ENCODE results near the gene NOP53.
"Not testable (repeated sequence)": the region's sequence is repeated elsewhere in the genome, so short reads cannot be mapped to it uniquely, and the experiment has no call there.

NOP53 gene

DNA sequence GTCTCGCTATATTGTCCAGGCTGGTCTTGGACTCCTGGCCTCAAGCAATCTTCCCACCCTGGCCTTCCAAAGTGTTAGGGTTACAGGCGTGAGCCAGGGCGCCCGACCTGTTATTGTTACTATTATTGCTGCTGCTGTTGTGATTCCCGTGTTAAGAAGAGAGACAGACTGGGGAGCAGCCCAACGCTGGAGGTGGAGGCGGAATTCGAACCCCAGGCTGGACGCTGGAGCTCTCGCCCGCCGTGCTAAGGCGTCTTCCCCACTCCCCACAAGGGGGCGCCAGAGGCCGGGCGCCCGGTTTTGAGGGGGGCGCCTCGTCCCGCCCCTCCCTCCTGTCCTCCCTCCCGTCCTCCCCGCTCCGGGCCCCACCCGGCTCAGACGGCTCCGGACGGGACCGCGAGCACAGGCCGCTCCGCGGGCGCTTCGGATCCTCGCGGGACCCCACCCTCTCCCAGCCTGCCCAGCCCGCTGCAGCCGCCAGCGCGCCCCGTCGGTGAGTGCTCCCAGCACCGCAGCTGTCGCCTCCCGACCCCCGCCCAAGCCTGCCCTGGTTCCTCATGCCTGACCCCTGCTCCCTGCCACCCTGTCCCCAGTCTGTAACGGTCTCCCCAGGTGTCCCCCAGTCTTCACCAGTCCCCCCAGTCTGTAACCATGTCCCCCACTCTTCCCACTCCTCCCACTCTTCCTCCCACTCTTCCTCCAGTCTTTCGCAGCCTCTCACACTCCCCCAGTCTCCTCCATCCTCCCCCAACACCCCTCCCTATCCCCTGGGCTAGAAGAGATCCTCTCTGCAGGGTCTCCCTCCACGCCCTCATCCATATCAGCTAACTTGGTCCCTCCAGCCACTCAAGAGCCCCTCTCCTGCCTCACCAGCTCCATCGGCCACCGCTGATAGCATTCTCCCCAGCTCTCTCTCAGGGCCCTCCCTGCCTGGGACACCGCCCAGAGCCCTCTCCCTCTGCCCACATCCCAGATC, 32.0 kb upstream of the NOP53 start, which contains the start of gene EHD2:
EHD2 (plus strand) TSS at position 377 of the 976 bp plus-strand sequence. CDS start 3,191 bp downstream, outside the sequence.
- no peaks in the 10 kb centered on the region for H3K9me3 ChIP-seq (ENCODE audit: low read depth, low read length)
- TF ChIP-seq EZH2 (IDR thresholded peaks at IDR 0.05) (no peak), FOXP2 (optimal IDR thresholded peaks at IDR 0.05; ENCODE audit: control extremely low read depth, extremely low read length, insufficient read depth) (no peak), POLR2AphosphoS5 (IDR thresholded peaks at IDR 0.05; ENCODE audit: borderline replicate concordance, low read depth, low read length) (no peak)
- H3K36me3 ChIP-seq (ENCODE audit: insufficient read depth, low read length) = no peaks in the 10 kb centered on the region
- no peak for DNase-seq (ENCODE audit: low read depth, low spot score)
- H3K4me3 ChIP-seq = peak within 1 kb of the TSS; percentile 69
- H3K9ac ChIP-seq (ENCODE audit: insufficient read length) = no peak within 1 kb of the TSS
- no peak within 1 kb of the TSS for H3K27ac ChIP-seq

DNA sequence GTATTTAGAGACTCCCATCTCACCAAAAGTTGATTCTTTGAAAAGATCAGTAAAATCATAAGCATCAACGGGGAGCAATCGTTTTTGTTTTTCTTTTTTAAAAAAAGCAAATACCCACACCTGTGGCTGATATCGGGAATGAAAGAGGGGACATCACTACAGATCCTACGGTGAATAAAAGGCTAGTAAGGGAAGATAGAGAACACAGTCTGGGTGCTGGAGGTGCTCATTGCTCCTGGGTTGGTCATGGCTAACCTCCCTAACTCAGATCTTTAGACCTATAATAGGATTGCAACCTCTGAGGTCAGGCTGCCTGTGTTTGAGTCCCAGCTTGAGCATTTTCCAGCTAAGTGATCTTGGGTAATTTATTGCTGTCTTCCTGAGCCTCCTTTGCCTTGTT, 31.0 kb upstream of the NOP53 start:
- Histone ChIP-seq H3K27ac (no peak overlapping the region), H3K9ac (ENCODE audit: insufficient read length) (no peak overlapping the region), H3K4me3 (no peak overlapping the region), H3K36me3 (ENCODE audit: insufficient read depth, low read length) (no peaks in the 10 kb centered on the region), H3K9me3 (ENCODE audit: low read depth, low read length) (no peaks in the 10 kb centered on the region)
- TF ChIP-seq EZH2 (IDR thresholded peaks at IDR 0.05) (no peak), POLR2AphosphoS5 (IDR thresholded peaks at IDR 0.05; ENCODE audit: borderline replicate concordance, low read depth, low read length) (no peak), FOXP2 (optimal IDR thresholded peaks at IDR 0.05; ENCODE audit: control extremely low read depth, extremely low read length, insufficient read depth) (no peak)
- no peak for DNase-seq (ENCODE audit: low read depth, low spot score)

DNA sequence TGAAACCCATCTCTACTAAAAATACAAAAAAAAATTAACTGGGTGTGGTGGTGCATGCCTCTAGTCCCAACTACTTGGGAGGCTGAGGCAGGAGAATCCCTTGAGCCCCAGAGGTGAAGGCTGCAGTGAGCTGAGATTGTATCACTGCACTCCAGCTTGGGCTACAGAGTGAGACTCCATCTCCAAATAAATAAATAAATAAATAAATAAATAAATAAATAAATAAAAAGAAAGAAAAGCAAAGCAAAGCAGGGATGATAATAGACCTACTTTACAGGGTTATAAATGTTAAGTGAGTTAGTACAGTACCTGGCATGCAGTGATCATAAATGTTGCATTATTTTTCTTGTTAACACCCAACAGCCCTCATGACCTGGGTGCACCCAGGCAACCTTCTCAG, 30.5 kb upstream of the NOP53 start:
- not testable (repeated sequence) for H3K4me3 ChIP-seq; H3K9ac ChIP-seq (ENCODE audit: insufficient read length); DNase-seq (ENCODE audit: low read depth, low spot score); H3K36me3 ChIP-seq (ENCODE audit: insufficient read depth, low read length); H3K27ac ChIP-seq; H3K9me3 ChIP-seq (ENCODE audit: low read depth, low read length)

DNA sequence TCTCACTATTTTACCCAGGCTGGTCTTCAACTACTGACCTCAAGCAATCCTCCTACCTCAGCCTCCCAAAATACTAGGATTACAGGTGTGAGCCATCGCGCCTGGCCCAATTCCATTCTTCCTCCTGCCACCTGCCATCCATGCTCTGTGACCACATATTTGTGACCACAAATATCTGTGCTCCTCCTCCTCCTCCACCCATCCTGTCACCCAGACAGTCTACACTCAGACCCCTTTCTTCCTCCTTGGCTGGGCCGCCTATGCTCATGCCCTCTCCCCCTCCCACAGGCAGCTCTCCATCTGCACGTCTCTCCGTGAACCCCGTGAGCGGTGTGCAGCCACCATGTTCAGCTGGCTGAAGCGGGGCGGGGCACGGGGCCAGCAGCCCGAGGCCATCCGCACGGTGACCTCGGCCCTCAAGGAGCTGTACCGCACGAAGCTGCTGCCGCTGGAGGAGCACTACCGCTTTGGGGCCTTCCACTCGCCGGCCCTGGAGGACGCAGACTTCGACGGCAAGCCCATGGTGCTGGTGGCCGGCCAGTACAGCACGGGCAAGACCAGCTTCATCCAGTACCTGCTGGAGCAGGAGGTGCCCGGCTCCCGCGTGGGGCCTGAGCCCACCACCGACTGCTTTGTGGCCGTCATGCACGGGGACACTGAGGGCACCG, 28.9 kb upstream of the NOP53 start:
- TF ChIP-seq POLR2AphosphoS5 (IDR thresholded peaks at IDR 0.05; ENCODE audit: borderline replicate concordance, low read depth, low read length) = no peak
- TF ChIP-seq EZH2 (IDR thresholded peaks at IDR 0.05) = no peak
- TF ChIP-seq FOXP2 (optimal IDR thresholded peaks at IDR 0.05; ENCODE audit: control extremely low read depth, extremely low read length, insufficient read depth) = no peak
- DNase-seq (ENCODE audit: low read depth, low spot score) = no peak
- Histone ChIP-seq H3K27ac (no peak overlapping the region), H3K4me3 (no peak overlapping the region), H3K9me3 (ENCODE audit: low read depth, low read length) (no peaks in the 10 kb centered on the region), H3K9ac (ENCODE audit: insufficient read length) (no peak overlapping the region), H3K36me3 (ENCODE audit: insufficient read depth, low read length) (no peaks in the 10 kb centered on the region)

DNA sequence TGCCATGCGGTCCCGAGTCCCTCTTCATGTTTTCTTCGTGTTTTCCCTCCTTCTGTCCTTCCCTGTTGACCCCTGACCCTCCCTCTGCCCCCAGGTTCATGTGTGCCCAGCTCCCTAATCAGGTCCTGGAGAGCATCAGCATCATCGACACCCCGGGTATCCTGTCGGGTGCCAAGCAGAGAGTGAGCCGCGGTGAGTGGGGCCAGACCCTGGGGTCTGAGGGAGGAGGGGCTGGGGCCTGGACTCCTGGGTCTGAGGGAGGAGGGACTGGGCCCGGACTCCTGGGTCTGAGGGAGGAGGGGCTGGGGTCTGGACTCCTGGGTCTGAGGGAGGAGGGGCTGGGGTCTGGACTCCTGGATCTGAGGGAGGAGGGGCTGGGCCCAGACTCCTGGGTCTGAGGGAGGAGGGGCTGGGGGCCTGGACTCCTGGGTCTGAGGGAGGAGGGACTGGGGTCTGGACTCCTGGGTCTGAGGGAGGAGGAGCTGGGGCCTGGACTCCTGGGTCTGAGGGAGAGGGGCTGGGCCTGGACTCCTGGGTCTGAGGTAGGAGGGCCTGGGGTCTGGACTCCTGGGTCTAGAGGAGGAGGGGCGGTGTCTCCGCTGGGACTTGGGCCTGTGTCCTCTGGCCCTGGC, 26.8 kb upstream of the NOP53 start:
- not testable (repeated sequence) for DNase-seq (ENCODE audit: low read depth, low spot score); H3K4me3 ChIP-seq; H3K27ac ChIP-seq; H3K36me3 ChIP-seq (ENCODE audit: insufficient read depth, low read length); H3K9ac ChIP-seq (ENCODE audit: insufficient read length); H3K9me3 ChIP-seq (ENCODE audit: low read depth, low read length)

DNA sequence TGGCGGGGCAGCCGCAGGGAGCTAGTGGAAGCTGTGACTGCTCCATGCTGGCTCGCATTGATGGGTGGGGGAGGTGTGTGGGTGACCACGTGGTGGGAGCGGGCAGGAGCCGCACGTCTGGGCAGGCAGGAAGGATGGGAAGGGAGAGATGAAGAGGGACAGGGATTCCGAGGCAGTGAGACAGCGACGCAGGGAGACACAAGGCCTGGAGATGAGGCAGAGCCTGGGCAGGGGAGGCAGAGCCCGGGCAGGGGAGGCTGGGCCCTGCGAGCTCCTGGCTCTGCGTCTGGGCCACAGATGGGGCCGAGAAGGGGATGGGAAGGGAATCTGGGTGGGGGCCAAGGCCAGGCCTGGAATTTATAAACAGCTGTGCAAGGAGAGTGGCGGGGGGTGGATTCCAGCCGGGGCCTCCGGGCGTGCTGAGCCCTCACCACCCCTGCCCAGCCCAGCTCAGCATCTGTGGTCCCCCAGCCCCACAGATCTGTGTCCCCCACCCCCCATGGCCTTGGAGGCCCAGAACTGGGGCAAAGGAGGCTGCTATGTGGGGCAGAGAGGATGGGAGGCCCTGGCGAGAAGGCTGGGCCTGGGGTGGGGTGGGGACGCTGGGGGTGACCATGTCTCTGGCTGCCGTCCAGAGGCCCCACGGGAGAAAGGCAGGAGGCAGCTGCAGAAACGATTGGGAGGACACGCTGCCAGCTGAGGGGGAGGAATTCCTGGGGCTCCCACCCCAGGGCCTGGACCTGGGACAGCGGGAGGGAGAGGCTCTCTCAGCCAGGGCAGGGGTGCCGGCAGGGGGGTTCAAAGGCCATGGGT, 26.1 kb upstream of the NOP53 start:
- no peak overlapping the region for H3K9ac ChIP-seq (ENCODE audit: insufficient read length)

DNA sequence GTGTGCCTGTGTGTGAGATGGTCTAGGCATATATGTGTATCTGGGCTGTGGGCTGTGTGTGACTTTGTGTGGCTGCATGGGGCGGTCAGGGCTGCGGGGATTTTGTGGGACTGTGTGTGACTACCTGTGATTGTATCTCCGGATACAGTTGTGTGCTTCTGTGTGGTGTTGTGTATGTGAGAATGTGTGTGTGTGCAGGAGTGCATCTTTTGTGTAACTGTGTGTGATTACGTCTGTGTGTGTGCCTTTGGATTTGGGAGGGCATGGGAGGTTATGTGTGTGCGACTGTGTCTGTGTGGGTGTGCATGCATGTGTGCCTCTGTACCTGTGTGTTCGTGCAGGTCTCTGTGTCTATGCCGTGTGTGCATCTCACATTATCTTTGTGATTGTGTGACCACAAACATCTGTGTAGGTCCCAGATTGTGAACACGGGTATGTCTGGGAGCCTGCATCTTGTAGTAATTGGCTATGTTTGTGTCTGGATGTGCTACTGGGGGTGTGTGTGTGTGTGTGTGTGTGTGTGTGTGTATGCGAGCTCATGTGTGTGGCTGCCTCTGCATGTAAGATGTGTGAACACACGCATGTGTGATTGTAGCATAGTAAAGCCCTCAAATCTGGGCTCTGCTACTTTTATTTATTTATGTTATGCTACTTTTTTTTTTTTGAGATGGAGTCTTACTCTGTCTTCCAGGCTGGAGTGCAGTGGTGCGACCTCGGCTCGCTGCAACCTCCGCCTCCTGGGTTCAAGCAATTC, 24.5 kb upstream of the NOP53 start:
- Histone ChIP-seq H3K9me3 (ENCODE audit: low read depth, low read length) (no peaks in the 10 kb centered on the region), H3K27ac (no peak overlapping the region), H3K4me3 (no peak overlapping the region), H3K36me3 (ENCODE audit: insufficient read depth, low read length) (no peaks in the 10 kb centered on the region), H3K9ac (ENCODE audit: insufficient read length) (no peak overlapping the region)
- DNase-seq (ENCODE audit: low read depth, low spot score) = no peak
- TF ChIP-seq EZH2 (IDR thresholded peaks at IDR 0.05) (no peak), POLR2AphosphoS5 (IDR thresholded peaks at IDR 0.05; ENCODE audit: borderline replicate concordance, low read depth, low read length) (no peak), FOXP2 (optimal IDR thresholded peaks at IDR 0.05; ENCODE audit: control extremely low read depth, extremely low read length, insufficient read depth) (no peak)

More for the DNA sequence above, 26.1 kb upstream of the NOP53 start:
- H3K4me3 ChIP-seq = no peak overlapping the region
- no peaks in the 10 kb centered on the region for H3K36me3 ChIP-seq (ENCODE audit: insufficient read depth, low read length)
- TF ChIP-seq POLR2AphosphoS5 (IDR thresholded peaks at IDR 0.05; ENCODE audit: borderline replicate concordance, low read depth, low read length) (no peak), FOXP2 (optimal IDR thresholded peaks at IDR 0.05; ENCODE audit: control extremely low read depth, extremely low read length, insufficient read depth) (no peak), EZH2 (IDR thresholded peaks at IDR 0.05) (no peak)
- no peaks in the 10 kb centered on the region for H3K9me3 ChIP-seq (ENCODE audit: low read depth, low read length)
- no peak for DNase-seq (ENCODE audit: low read depth, low spot score)
- no peak overlapping the region for H3K27ac ChIP-seq

Measured in SK-N-MC (cell line).